Peyer's patch (tissue), 4 donors: ENCODE measurements around the gene PARD6B.

Experiments
- CTCF ChIP-seq, 6 experiments: fragments of 450-650 bp in 4 of 6; fragments of 200-600 bp in 2 of 6; sonication (generic) in 1 of 6; IDR thresholded peaks; one replicate each; pipeline ENCODE4 v1.5.1; 2017 to 2019; ENCODE audit warnings: antibody characterized with exemption in 6 of 6, mild to moderate bottlenecking in 3 of 6, moderate library complexity in 1 of 6
- POLR2A ChIP-seq, 2 donors: fragments of 450-650 bp; IDR thresholded peaks; one replicate each; pipeline ENCODE4 v1.5.1; 2017; ENCODE audit warnings: antibody characterized with exemption in 2 of 2, mild to moderate bottlenecking in 2 of 2, moderate library complexity in 2 of 2

DNA sequence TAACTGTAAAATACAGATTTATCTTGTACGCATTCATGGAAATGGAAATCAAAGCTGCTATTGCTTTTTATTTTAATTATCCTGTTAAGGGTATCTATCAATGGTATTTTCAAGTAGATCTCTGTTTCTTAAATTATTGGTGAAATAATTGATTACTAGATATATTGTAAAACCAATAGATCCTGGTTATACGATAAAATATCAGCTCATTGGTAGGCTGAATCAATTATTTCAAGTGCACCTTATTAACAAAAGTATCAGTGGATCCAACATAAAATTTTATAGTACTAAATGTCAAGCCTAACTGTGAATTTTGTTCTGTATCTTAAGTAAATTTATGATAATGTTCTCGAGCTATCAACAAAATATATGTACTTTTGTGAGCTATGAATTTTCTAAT is 21.8 kb downstream of the PARD6B start:
- TF ChIP-seq CTCF (IDR thresholded peaks at IDR 0.05) (no peak), POLR2A (IDR thresholded peaks at IDR 0.05) (no peak)
